GM19035 (cell line): ENCODE data around the gene NAA15.
"Not testable (repeated sequence)": the region's sequence is repeated elsewhere in the genome, so short reads cannot be mapped to it uniquely, and the experiment has no call there.

Source experiments
- ATAC-seq: cut with Tn5 transposase; IDR thresholded peaks from one replicate; pipeline ENCODE4 v1.9.1; 2021; ENCODE audit not compliant: unreplicated experiment

Gene NAA15

GRCh38 chr4:139444881-139445280 is 143.6 kb downstream of the NAA15 start:
- not testable (repeated sequence) for ATAC-seq

GRCh38 chr4:139447078-139447477 is 145.8 kb downstream of the NAA15 start:
- not testable (repeated sequence) for ATAC-seq

GRCh38 chr4:139450586-139450985 is 149.3 kb downstream of the NAA15 start:
- no peak for ATAC-seq

GRCh38 chr4:139451997-139452396 is 150.7 kb downstream of the NAA15 start:
- no peak for ATAC-seq

GRCh38 chr4:139453041-139453370 is 151.7 kb downstream of the NAA15 start:
- ATAC-seq, result peak; percentile 46

GRCh38 chr4:139453371-139454110 is 152.2 kb downstream of the NAA15 start:
- peak; percentile 91 for ATAC-seq

GRCh38 chr4:139454111-139455045 is 153.1 kb downstream of the NAA15 start, which contains the start of gene RAB33B:
Gene RAB33B (plus strand): TSS chr4:139454121. CDS start chr4:139454196, 75 bp downstream.
- ATAC-seq, result peak; percentile 10

- ATAC-seq, result no peak
Observed at GRCh38 chr4:139455126-139455538, 153.8 kb downstream of the NAA15 start.

- ATAC-seq, result no peak
Observed at GRCh38 chr4:139457318-139457717, 156.0 kb downstream of the NAA15 start.

GRCh38 chr4:139458543-139458942 is 157.2 kb downstream of the NAA15 start:
- ATAC-seq, result no peak

- no peak for ATAC-seq
Observed at GRCh38 chr4:139458999-139459398, 157.7 kb downstream of the NAA15 start.

GRCh38 chr4:139460565-139460964 is 159.3 kb downstream of the NAA15 start:
- no peak for ATAC-seq

- no peak for ATAC-seq
Observed at GRCh38 chr4:139461022-139461628, 159.8 kb downstream of the NAA15 start.

- ATAC-seq, result not testable (repeated sequence)
Observed at GRCh38 chr4:139464512-139464911, 163.2 kb downstream of the NAA15 start.

GRCh38 chr4:139465922-139466321 is 164.6 kb downstream of the NAA15 start:
- no peak for ATAC-seq

GRCh38 chr4:139468756-139469155 is 167.5 kb downstream of the NAA15 start:
- ATAC-seq, result not testable (repeated sequence)

- ATAC-seq, result no peak
Observed at GRCh38 chr4:139469216-139469615, 167.9 kb downstream of the NAA15 start.
